ENCODE results near the gene POLR1G. TPM values are rescaled to one million over a fixed set of nuclear protein-coding genes. Genes with fewer than 3 reads are reported as not detected.

The POLR1G gene
- total and polyA plus RNA-seq, 9 of the 15 experiments (the other 6 are each of a cell fraction or from before 2014, with no cell fraction given), result 3.0 to 50.1 (median 27.4) TPM

- no peak for TF ChIP-seq SFPQ (IDR thresholded peaks at IDR 0.05; ENCODE audit: low read depth, low read length)
- TF ChIP-seq SMAD2 (IDR thresholded peaks at IDR 0.05; ENCODE audit: low read depth, low read length), result no peak
- no peak for TF ChIP-seq CCAR2 (IDR thresholded peaks at IDR 0.05; ENCODE audit: low read depth, low read length)
- TF ChIP-seq STAT5B (CRISPR knock-in tag; IDR thresholded peaks at IDR 0.05), result no peak
- no peak for TF ChIP-seq CUX1 (CRISPR knock-in tag; IDR thresholded peaks at IDR 0.05)
- TF ChIP-seq PHTF2 (CRISPR knock-in tag; IDR thresholded peaks at IDR 0.05), result no peak
- TF ChIP-seq TCF7 (IDR thresholded peaks at IDR 0.05; ENCODE audit: borderline replicate concordance), result no peak; the same call in 1 of the 2 replicates
- TF ChIP-seq HDAC1 (IDR thresholded peaks at IDR 0.05), result peak in 1 of 2 experiments; percentile 42; a peak in 2 of 4 replicates
- TF ChIP-seq TFAP4 (CRISPR knock-in tag; IDR thresholded peaks at IDR 0.05; ENCODE audit: borderline replicate concordance), result no peak
- TF ChIP-seq POLR3G (IDR thresholded peaks at IDR 0.05; ENCODE audit: extremely low read depth, insufficient read length, insufficient replicate concordance), result no peak
- TF ChIP-seq STAG1 (CRISPR knock-in tag; IDR thresholded peaks at IDR 0.05; ENCODE audit: borderline replicate concordance), result no peak
- TF ChIP-seq RBM25 (IDR thresholded peaks at IDR 0.05; ENCODE audit: low read depth, low read length, severe bottlenecking), result peak; percentile 97
- no peak for TF ChIP-seq RFX1 (IDR thresholded peaks at IDR 0.05)
- no peak for TF ChIP-seq ZC3H4 (CRISPR knock-in tag; IDR thresholded peaks at IDR 0.05; ENCODE audit: borderline replicate concordance)
- no peak for TF ChIP-seq PRMT5 (CRISPR knock-in tag; IDR thresholded peaks at IDR 0.05)
- no peak for TF ChIP-seq ZNF263 (CRISPR knock-in tag; IDR thresholded peaks at IDR 0.05; ENCODE audit: borderline replicate concordance)
- no peak for TF ChIP-seq POLR2AphosphoS5 (IDR thresholded peaks at IDR 0.05; ENCODE audit: control insufficient read depth, insufficient read depth, low read depth, low read length)
- no peak for TF ChIP-seq TEAD1 (CRISPR knock-in tag; IDR thresholded peaks at IDR 0.05)
- TF ChIP-seq SRSF9 (IDR thresholded peaks at IDR 0.05; ENCODE audit: borderline replicate concordance, low read depth, low read length), result no peak
- TF ChIP-seq ZNF274 (IDR thresholded peaks at IDR 0.05; ENCODE audit: borderline replicate concordance, low read depth, low read length), result no peak
Measured at GRCh38 chr19:45404557-45405434, 1.6 kb upstream of the POLR1G start, which contains the start of gene PPP1R13L (continued).

All from K562 (cell line).